GM23248 (cell line): Measurements from ENCODE around the gene PTPRT.

ENCODE experiments used
- EZH2 ChIP-seq: fragments of 200-600 bp; sonication (generic); IDR thresholded peaks from 2 replicates; pipeline ENCODE4 v1.6.1; 2018; ENCODE audit warnings: antibody characterized with exemption, mild to moderate bottlenecking; ENCODE audit not compliant: insufficient read depth, poor library complexity, severe bottlenecking
- EZH2phosphoT487 ChIP-seq: fragments of 200-600 bp; sonication (generic); IDR thresholded peaks from 2 replicates; pipeline ENCODE4 v1.6.1; 2018; ENCODE audit warnings: antibody characterized with exemption, moderate library complexity, mild to moderate bottlenecking, low read depth; ENCODE audit not compliant: insufficient read depth

DNA sequence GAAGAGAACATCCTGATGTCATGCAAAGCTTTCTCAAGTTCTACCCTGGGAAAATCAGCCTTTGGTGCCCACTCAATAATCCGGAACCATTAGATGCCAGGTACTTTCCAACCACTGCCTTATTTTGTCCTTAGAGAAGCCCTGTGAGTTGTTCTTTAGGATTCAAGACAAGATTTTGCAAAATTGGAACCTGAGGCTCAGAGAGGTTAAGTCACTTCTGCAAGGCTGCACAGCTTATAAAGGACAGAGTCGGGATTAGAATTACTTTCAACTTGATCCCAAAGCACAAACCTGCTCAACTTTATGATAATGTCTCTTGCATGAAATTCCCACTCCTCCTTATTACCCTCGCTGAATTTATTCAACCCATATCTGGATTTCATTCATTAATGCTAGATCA, 287.2 kb downstream of the PTPRT start:
- TF ChIP-seq EZH2: no peak
- no peak for TF ChIP-seq EZH2phosphoT487
